ENCODE measurements around the gene CNGA1.
"Not testable (repeated sequence)": the region's sequence is repeated elsewhere in the genome, so short reads cannot be mapped to it uniquely, and the experiment has no call there.

The CNGA1 gene

DNA sequence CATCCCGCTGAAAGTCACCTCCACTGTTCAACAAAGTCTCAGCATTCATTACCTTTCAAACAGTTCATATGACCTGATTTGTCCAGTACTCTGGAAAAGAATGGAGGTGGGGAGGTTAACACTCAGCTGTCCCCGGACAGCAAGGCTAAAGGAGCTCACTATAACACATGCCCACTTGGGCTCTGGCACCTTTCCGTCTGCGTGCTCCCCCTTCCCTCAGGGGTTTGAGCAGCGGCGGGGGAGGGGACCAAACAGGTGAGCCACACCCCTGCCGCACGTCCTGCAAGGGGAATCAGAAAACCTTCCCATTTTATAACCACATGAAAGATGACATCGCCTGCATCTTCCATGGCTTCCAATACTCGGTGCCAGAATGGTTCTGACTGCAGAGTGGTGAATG is 62.2 kb downstream of the CNGA1 start:
- DNase-seq = no peak

DNA sequence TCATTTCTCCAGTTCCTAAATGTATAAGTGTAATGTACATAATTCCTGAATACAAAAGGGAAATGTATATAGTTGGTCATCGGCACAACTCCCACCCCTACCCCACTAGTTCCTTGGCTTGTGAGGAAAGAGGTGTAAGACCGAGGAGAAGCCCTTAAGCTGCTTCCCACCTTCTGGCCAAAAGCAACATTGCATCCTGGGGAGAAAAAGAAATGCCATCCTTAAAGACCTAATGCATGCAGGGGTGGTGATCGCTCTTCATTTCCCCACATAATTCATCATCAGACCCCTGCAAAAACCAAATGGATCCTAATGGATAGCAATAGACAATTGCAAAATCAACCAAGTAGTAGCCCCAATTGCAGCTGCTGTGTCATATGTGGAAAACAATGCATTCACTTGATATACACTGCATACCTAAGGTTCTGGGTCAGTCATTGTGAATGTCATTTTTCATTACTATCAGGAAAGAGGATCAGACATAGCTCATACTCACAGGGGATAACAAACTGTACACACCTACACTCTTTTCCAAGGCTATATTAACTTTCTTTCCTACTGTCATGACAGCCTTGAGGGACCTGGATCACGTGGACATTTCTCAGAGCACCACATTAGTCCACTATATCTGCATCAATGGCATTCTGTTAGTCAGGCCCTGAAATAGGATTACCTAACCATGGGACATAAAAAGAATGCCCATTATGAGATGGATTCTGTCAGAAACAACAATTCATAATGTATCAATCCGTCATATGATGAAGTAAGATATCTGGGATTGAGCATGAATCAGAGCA is 70.4 kb downstream of the CNGA1 start:
- DNase-seq = no peak

DNA sequence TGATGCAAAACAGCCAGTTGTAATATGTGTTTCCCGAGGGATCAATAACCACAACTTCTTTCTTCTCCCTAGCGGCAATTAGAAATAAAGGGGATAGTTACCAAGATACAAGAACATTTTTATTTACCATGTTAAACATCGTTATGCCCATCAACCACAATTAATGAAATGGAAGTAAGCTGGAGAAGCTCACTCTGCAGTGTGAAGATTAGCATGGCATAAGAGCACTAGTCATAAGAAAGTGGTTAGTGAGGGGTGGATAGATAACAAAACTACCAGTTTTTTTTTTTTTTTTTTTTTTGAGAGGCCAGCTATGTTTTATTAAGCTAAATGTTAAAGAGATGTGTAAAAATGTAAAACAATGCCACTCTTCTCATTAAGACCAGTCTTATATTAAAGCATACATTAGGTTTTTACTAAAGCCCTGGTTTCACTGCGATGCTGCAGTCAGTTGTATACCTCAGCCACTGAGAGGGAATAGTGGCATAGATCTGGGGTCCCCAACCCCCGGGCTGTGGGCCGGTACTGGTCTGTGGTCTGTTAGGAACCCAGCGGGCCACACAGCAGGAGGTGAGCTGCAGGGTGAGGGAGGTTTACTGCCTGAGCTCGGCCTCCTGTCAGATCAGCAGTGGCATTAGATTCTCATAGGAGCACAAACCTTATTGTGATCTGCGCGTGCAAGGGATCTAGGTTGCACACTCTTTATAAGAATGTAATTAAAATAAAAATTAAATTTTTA is 74.2 kb downstream of the CNGA1 start:
- DNase-seq = no peak

DNA sequence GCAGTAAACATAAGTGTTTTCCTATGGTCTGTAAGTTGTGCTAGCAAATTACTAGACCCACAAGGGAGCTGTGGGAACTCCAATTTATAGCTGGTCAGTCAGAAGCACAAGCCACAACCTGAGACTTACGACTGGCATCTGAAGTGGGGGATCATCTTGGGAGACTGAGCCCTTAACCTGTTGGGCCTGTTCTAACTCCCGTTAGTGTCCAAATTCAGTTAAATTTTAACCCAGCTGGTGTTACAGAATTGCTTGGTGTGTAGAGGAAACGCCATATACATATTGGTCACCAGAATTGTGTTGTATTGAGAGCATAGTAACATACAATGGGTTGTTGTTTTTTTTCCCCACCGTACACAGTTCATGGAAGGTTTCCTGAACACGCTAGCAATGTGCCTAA is 77.0 kb downstream of the CNGA1 start:
- DNase-seq = no peak

DNA sequence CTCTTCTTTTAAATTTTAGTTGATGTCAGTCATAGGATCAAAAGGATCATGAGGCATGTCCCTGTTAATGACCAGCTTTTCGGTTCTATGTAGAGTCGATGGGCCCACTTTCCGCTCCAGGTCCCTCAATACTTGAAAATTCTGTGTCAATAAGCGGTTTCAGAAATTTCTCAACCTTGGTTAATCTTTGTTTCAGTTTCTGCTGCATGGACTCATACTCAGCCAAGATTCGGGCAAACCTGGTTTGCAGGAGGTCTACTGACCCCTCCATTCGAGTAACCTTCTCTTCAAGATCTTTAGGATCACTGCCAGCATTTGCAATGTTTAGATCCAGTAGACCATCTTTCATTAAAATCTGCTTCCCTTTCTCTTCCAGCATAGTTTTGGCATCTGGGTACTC is 80.1 kb downstream of the CNGA1 start:
- no peak for DNase-seq

DNA sequence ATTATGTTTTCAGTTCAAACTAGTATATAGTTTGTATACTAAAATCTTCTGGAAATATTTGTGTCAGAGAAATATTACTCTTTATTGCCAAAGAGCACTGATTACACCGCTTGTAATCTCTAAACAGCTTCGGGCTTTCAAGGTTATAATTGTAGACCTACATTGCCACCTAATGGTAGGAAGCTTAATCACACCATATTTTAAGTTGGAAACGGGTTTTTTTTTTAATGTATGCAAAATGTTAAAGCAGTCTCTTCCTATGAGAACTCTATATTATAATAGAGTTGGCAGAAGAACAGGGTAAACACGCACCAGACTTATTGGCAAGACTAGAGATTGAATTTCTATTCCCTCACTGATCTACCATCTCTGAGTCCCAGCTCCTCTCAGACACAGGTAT is 82.6 kb downstream of the CNGA1 start:
- DNase-seq = no peak

DNA sequence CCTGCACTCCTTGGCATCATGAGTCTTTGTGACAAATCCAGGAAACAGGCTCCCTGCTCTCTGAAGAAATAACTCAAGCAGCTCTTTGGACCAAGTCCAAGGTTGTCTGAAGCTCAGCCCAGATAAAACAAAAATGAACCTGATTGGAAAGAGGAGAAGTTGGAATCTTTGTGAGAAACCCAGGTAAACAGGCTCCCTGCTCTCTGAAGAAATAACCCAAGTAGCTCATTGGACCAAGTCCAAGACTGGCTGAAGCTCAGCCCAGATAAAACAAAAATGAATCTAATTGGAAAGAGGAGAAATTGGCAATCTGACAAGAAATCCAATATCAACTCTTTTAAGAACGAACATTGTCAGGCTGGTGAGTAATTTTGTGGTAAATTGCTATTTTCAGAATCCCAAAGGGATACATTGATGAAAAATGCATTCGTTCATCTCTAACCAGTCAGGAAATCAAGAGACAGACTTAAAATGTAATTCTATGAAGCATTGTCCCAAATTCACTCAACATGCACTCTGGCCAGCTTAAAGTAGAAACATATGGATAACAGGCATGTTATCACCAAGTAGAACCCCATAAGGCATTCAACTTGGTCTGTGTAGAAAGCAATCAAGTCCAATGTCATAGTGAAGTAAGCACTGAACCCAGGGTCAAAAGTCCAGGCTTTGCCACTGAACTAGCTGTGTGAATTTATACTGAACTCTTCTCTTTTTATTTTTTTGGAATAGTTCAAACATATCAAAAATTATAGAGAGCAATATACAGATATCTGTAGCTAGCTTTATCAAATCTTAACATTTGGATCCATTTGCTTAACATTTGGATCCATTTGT is 85.3 kb downstream of the CNGA1 start:
- no peak for DNase-seq

DNA sequence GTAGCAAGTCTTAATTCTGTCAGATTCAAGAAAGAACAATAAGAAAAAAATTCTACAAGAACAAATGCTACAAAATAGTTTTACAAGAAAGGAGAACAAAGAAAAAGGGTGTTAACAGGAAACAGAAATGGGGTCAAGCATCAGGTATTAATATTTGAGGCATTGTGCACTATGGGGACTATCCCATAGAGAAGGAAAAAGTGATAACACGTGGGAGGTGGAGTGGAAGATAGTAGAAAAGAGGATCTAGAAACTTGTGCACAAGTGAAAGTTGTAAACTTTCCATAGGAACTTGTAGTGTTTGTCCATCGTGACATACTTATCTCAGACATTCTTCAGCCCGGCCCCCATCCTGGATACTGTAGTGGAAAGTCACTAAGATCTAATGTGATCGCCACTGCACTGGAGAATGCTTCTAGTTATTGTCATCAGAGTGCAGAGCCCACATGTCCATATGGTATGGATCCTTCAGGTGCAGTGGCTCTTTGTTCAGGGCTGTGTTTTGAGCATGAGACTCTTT is 86.7 kb downstream of the CNGA1 start:
- DNase-seq = no peak

DNA sequence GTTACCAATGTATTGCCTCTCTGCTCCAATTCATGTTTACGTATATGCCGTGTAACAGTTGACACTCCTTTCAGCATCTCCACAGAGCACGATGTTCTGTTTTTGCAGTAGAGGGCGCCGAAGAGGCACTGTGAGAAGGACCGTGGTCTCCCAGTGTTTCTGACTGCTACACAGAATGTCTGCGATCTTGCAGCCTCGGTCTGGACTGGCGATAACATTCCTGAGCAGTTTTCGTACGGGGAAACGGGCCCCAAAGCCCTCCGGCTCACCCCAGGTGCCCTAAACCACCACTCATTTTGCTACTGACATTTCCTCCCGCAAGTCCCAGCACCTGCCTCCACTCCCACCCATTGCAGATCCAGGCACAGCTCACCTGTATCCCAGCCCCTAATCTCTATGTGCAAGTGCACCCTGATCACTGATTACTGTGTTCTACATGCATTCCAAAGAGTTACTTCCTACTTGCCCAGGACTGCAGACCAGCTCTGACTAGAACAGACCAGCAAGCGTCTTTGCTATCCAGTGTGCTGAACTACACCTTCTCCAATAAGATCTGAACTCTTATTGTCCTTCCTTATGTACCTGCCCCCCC is 89.7 kb downstream of the CNGA1 start:
- DNase-seq = peak; percentile 26

DNA sequence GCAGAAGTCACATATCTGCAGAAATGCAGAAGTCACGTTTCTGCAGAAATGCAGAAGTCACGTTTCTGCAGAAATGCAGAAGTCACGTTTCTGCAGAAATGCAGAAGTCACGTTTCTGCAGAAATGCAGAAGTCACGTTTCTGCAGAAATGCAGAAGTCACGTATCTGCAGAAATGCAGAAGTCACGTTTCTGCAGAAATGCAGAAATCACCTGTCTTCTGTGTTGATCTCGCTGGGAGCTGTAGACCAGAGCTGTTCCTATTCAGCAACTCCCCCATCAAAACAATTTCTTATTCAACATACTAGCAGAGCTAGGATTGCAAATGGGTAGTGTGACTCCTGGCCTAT is 93.2 kb downstream of the CNGA1 start:
- DNase-seq = not testable (repeated sequence)

DNA sequence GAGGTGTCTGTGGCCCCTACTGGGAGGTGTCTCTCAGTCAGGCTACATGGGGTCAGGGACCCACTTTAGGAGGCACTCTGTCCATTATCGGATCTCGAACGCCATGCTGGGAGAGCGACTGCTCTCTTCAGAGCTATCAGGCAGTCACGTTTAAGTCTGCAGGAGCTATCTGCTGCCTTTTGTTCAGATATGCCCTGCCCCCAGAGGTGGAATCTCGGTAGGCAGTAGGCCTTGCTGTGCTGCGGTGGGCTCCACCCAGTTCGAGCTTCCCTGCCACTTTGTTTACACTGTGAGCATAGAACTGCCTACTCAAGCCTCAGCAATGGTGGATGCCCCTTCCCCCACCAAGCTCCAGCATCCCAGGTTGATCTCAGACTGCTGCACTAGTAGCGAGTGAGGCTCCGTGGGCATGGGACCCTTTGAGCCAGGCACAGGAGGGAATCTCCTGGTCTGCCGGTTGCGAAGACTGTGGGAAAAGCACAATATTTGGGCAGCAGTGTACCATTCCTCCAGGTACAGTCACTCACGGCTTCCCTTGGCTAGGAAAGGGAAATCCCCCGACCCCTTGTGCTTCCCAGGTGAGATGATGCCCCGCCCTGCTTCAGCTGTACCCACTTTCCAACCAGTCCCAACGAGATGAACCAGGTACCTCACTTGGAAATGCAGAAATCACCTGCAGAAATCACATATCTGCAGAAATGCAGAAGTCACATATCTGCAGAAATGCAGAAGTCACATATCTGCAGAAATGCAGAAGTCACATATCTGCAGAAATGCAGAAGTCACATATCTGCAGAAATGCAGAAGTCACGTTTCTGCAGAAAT is 93.8 kb downstream of the CNGA1 start:
- DNase-seq = not testable (repeated sequence)

DNA sequence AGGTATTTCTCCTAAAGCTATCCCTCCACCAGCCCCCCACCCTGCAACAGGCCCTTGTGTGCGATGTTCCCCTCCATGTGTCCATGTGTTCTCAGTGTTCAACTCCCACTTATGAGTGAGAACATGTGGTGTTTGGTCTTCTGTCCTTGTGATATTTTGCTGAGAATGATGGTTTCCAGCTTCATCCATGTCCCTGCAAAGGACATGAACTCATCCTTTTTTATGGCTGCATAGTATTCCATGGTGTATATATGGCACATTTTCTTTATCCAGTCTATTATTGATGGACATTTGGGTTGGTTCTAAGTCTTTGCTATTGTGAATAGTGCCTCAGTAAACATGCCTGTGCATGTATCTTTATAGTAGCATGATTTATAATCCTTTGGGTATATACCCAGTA is 99.3 kb downstream of the CNGA1 start:
- not testable (repeated sequence) for DNase-seq

DNA sequence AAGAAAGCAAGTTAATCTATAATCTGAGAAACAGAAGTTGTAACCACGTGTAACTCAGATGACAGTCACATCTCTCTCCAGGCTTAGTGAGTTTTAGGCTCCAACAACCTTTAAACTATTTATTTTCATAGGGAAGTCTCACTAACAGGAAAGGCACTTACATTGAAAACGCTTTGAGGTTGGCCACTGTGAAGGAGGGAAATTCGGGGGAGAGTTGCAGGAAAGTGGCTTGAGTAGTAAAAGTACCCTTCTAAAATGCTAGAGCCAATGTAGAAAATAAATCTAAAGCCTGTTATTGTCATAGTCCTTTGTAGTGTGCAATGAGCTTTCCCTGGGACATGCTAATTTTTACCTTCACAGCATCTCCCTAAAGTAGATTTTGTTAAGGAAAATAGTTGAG is 101.1 kb downstream of the CNGA1 start:
- no peak for DNase-seq

DNA sequence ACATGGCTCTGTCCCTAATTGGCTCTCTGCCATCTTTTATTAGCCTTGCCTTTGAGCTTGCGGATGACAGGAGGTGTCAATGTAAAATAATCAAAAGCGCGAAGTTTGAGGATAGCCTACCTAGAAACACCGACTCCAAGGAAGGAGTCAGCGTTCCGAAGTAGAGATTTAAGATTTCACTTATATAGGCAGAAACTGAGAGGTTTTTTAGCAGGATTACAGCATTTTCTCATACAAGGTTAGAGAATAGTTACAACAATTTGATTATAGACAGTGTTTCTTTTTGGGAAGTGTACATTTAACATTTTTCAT is 101.6 kb downstream of the CNGA1 start:
- no peak for DNase-seq

DNA sequence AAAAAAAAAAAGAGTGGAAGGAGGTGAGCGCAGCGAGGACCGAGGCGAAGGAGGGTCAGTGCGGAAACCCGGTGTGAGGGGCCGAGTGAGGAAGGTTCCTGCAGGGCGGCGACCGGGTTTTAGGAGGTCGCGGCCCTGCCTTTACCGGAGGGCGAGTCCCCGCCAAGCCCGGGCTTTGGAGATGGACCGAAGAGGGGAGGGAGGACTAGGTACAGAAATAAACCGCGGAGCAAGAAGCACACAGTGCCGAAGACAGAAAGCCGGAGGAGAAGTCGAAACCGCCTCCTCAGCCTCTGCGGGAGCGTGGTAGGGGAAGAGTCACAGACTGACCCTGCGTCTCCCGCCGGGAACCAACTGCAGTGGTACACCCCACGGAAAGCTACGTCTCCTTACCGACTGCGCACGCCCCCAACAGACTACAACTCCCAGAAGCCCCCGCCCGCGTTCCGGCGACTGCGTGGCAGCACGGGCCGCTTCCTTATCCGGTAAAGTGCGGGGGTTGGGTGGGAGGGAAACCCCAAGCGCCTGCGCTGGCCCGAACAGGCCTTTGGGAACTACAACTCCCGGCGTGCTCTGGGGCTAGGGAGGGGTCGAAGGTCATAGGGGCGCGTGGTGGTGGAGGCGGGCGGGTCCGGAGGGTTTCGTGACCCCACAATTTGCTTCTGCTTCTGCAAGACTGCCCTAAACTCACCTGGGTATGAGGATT is 102.1 kb downstream of the CNGA1 start, which contains the start of gene NFXL1:
NFXL1 (minus strand) TSS at position 364 of the 706 bp plus-strand sequence. CDS start 380 bp downstream, outside the sequence.
- peak; percentile 89 for DNase-seq

DNA sequence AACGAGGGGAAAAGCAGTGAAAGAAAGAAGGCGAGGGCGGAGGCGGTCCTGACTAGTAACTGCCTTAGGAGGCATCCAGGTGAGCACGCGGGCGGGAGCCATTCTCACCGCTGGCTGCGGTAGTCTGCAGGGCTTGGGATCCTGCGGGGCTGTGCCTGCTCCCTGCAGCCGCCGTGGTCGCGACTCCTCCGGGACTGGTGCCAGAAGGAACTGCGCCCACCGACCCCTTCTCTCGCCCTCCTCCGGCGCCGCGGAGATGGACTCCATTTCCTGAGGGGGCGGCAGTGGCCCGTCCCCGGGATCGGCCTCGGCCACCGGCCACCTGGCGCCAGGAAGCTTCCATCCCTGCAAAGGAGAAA is 102.6 kb downstream of the CNGA1 start:
- DNase-seq = no peak

DNA sequence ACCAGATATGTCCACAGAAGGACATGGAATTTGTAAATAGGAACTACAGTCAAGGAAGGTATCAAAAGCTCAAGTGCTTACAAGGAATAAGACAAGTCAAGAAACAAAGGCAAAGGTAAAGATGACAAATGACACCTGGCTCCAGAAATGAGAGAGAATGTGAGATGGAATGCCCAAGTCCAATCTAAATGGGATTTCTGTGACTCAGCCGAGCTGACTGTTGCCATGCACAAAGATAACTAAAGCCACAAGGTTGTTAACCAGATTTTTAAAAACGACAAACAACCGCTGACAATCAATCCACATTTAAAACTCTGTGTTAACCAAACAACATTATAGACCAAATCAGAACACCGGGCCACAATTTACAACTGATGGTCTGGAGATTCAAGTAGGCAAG is 103.2 kb downstream of the CNGA1 start:
- DNase-seq = no peak

DNA sequence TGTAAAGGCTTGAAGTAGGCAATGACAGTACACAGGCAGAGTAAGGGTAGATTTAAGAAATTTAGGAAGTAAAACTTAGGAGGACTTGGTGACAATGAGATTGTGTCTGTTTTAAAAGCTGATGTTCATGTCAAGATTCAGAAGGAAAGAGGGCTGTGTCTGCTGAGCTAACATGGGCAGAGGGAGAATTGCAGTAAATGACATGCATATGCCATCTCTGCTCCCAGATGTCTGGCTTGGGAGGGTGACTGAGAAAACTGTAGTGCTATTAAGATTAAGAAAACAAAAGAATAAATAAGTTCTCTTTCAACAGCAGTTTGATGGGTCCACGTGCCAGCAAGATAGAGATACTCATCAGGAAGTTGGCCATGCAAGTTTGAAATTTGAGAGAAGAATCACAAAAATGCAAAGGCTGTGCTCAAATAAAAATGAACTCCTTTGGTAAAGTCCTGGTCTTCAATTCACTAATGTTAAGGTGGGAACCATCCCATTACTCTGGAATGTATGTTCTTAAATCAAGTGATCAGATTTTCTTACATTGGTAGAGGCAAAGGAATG is 109.3 kb downstream of the CNGA1 start:
- no peak for DNase-seq

DNA sequence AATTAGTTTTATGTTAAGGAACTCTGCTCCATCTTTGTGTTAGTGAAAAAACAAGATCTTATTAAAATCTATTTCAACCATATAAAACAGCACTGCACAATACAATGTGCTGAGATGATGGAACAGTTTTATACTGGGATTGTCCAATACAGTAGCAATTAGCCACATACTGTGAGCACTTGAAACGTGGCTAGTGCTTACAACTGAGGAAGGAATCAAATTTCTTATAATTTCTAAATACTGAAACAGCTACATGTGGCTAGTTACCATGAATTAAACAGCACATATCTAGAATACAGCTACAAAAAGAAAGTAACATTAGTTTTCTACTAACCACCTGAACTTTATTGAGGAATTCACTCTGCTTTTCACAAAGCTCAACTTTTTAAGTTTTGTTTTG is 116.8 kb downstream of the CNGA1 start:
- DNase-seq = no peak

DNA sequence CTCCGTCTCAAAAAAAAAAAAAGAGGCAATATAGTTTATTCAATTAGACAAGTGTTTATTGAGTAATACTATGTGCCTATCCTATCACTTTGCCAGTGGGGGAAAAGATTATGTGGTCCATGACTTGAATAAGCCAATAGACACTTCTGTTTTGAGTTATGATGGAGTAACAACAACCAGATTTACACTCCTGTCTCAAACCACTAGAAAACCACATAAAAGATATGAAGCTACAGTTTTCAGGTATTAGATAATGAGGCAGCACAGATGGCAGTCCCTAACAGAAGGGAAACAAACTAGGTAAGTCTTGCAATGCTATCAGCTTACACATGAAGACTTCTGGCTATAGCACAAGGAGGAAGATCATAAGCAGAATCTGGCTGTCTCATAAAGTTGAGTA is 124.6 kb downstream of the CNGA1 start:
- DNase-seq = no peak
